ENCODE measurements around the gene NCKAP1.

DNA sequence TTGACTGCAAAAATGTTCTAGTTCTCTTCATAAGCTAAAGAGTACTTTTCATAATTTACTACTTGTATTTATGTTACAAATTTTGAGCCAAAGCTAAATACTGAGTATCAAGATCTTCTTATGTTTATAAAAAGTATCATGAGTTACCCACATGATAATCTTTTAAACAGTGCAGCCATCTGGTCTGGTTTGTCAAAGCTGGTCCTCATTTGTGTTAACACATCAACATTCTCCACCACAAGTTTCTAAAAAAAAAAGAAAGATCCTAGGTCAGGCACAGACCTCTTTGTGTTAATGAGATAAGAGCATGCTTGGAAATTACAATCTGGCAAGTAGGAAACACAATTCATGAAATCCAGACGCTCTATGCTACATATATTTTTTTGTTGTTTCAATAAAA, 96.3 kb downstream of the NCKAP1 start:
- TF ChIP-seq GATA3 (IDR thresholded peaks at IDR 0.05; ENCODE audit: low read depth, low read length) (no peak), GATA2 (IDR thresholded peaks at IDR 0.05; ENCODE audit: low read depth, low read length) (no peak)

Data from SH-SY5Y (cell line).